Esophagus muscularis mucosa (tissue), 3 donors: ENCODE data around the gene YAF2.

ENCODE experiments used
- POLR2A ChIP-seq: fragments of 450-650 bp; IDR thresholded peaks from one replicate; pipeline ENCODE4 v1.6.1; 2017; ENCODE audit warnings: antibody characterized with exemption, moderate library complexity, mild to moderate bottlenecking, low read depth
- TF ChIP-seq, protein P1 (sequence below), 3 experiments: fragments of 200-600 bp in 2 of 3; fragments of 450-650 bp in 1 of 3; sonication (generic) in 2 of 3; IDR thresholded peaks; one replicate each; pipeline ENCODE4 v1.5.1; 2017 to 2019; ENCODE audit warnings: antibody characterized with exemption in 3 of 3, mild to moderate bottlenecking in 2 of 3, moderate library complexity in 1 of 3

DNA sequence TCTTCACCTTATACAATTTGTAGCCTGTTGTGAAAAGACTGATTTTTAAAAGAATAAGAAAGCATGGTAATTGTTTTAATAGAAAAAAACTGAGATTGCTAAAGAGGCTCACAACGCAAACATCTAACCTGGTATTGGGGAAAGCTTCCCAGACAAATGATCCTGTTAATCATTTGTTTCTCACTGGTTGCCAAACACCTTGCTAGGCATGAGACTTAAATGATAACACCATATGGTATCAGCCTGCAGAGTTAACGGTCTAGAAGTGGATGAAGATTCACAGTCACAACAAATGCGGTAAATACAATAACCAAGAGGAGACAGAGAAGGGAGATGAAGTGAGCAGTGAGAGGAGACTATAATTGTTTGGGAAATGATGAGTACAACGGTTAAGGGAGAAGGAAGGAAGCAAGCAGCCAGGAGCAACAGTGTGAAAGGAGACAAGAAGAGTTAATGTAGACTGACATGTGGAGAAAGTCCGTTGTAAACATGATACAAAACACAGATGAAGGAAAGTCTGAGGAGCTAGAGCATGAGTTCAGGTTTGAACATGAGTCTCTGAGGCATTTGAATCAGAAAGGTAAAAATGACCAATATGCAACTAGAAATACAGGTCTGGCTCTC lies 113.2 kb downstream of the YAF2 start:
- no peak for TF ChIP-seq POLR2A
- TF ChIP-seq, protein P1, sequence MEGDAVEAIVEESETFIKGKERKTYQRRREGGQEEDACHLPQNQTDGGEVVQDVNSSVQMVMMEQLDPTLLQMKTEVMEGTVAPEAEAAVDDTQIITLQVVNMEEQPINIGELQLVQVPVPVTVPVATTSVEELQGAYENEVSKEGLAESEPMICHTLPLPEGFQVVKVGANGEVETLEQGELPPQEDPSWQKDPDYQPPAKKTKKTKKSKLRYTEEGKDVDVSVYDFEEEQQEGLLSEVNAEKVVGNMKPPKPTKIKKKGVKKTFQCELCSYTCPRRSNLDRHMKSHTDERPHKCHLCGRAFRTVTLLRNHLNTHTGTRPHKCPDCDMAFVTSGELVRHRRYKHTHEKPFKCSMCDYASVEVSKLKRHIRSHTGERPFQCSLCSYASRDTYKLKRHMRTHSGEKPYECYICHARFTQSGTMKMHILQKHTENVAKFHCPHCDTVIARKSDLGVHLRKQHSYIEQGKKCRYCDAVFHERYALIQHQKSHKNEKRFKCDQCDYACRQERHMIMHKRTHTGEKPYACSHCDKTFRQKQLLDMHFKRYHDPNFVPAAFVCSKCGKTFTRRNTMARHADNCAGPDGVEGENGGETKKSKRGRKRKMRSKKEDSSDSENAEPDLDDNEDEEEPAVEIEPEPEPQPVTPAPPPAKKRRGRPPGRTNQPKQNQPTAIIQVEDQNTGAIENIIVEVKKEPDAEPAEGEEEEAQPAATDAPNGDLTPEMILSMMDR (IDR thresholded peaks at IDR 0.05): no peak
